GM12801 (cell line): ENCODE results near the gene MAP2K4.

Experiments
- CTCF ChIP-seq: IDR thresholded peaks from one replicate; pipeline ENCODE4 v1.5.1; 2011; ENCODE audit warnings: control low read depth; ENCODE audit not compliant: insufficient read length; ENCODE audit errors: extremely low read depth

The MAP2K4 gene

GRCh38 chr17:12074346-12074745 lies 53.7 kb downstream of the MAP2K4 start:
- no peak for TF ChIP-seq CTCF

- TF ChIP-seq CTCF, result no peak
Observed at GRCh38 chr17:12077773-12078172, 57.1 kb downstream of the MAP2K4 start.

GRCh38 chr17:12078791-12079190 lies 58.1 kb downstream of the MAP2K4 start:
- TF ChIP-seq CTCF, result no peak

GRCh38 chr17:12081720-12082119 lies 61.0 kb downstream of the MAP2K4 start:
- no peak for TF ChIP-seq CTCF

GRCh38 chr17:12085076-12085949 lies 64.6 kb downstream of the MAP2K4 start:
- TF ChIP-seq CTCF, result no peak

- no peak for TF ChIP-seq CTCF
Observed at GRCh38 chr17:12088035-12088434, 67.4 kb downstream of the MAP2K4 start.

- no peak for TF ChIP-seq CTCF
Observed at GRCh38 chr17:12089809-12090384, 69.2 kb downstream of the MAP2K4 start.
